ENCODE results near the gene HAUS1.
"Not testable (repeated sequence)": the region's sequence is repeated elsewhere in the genome, so short reads cannot be mapped to it uniquely, and the experiment has no call there.

Gene HAUS1

GRCh38 chr18:46126625-46127024 lies 22.4 kb downstream of the HAUS1 start:
- WGBS (ENCODE audit: insufficient coverage, insufficient read length) = no CpG with 5 or more reads among the region's 4 CpGs
- H3K36me3 ChIP-seq (ENCODE audit: control insufficient read depth, insufficient read depth, low read length); H3K4me1 ChIP-seq (ENCODE audit: control insufficient read depth, insufficient read depth, low read length); H3K27ac ChIP-seq (ENCODE audit: low read length); H3K9me3 ChIP-seq (ENCODE audit: control insufficient read depth, insufficient read depth, low read length); DNase-seq (ENCODE audit: low read depth, low spot score); H3K27me3 ChIP-seq (ENCODE audit: control insufficient read depth, insufficient read depth, low read length); H3K4me3 ChIP-seq (ENCODE audit: low read length): not testable (repeated sequence)

DNA sequence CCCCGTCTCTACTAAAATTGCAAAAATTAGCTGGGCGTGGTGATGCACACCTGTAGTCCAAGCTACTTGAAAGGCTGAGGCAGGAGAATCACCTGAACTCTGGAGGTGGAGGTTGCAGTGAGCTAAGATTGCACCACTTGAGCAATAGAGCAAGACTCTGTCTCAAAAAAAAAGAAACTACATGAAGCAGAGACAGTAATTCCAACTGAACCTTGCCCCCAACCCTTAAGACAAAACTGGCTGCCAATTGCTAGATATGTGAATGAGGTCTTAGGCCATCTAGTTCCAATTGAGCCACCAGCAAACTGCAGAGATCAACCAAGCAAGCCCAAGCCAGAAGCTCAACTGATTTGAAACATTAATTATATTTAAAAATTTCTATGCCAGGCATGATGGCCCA lies 25.9 kb downstream of the HAUS1 start:
- Histone ChIP-seq H3K27me3 (ENCODE audit: control insufficient read depth, insufficient read depth, low read length) (no peaks in the 10 kb centered on the region), H3K4me3 (ENCODE audit: low read length) (no peak overlapping the region), H3K9me3 (ENCODE audit: control insufficient read depth, insufficient read depth, low read length) (no peaks in the 10 kb centered on the region), H3K4me1 (ENCODE audit: control insufficient read depth, insufficient read depth, low read length) (no peaks in the 10 kb centered on the region), H3K27ac (ENCODE audit: low read length) (no peak overlapping the region), H3K36me3 (ENCODE audit: control insufficient read depth, insufficient read depth, low read length) (peaks cover 7% of the 10 kb centered on the region; the same call in 1 of the 2 replicates)
- no peak for DNase-seq (ENCODE audit: low read depth, low spot score)
- WGBS (ENCODE audit: insufficient coverage, insufficient read length) = no CpG with 5 or more reads among the region's 2 CpGs

GRCh38 chr18:46130549-46130948 lies 26.4 kb downstream of the HAUS1 start:
- H3K4me3 ChIP-seq (ENCODE audit: low read length); H3K27ac ChIP-seq (ENCODE audit: low read length); H3K27me3 ChIP-seq (ENCODE audit: control insufficient read depth, insufficient read depth, low read length); H3K9me3 ChIP-seq (ENCODE audit: control insufficient read depth, insufficient read depth, low read length); H3K36me3 ChIP-seq (ENCODE audit: control insufficient read depth, insufficient read depth, low read length); H3K4me1 ChIP-seq (ENCODE audit: control insufficient read depth, insufficient read depth, low read length); DNase-seq (ENCODE audit: low read depth, low spot score): not testable (repeated sequence)
- WGBS (ENCODE audit: insufficient coverage, insufficient read length) = no CpG with 5 or more reads among the region's 8 CpGs

DNA sequence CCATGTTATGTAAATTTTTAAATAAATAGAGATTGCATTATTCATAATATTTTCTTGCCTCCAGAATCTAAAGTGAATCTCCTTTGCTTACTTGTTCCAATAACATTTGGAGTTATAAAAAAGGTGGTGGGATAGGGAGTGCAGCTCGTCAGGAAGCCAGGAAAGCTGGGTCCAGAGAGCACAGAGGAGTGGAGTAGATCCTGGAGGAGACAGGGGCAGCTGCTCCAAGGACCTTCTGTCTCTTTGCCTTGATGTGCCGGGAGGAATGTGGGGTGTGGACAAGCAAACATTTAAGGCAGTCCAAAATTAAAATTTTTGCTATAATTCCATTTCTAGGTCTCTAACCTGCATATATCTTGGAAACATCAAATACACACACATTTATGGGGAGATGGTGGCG lies 29.3 kb downstream of the HAUS1 start:
- DNase-seq (ENCODE audit: low read depth, low spot score) = no peak
- Histone ChIP-seq H3K9me3 (ENCODE audit: control insufficient read depth, insufficient read depth, low read length) (no peaks in the 10 kb centered on the region), H3K27ac (ENCODE audit: low read length) (no peak overlapping the region), H3K27me3 (ENCODE audit: control insufficient read depth, insufficient read depth, low read length) (no peaks in the 10 kb centered on the region), H3K4me1 (ENCODE audit: control insufficient read depth, insufficient read depth, low read length) (no peaks in the 10 kb centered on the region), H3K4me3 (ENCODE audit: low read length) (no peak overlapping the region), H3K36me3 (ENCODE audit: control insufficient read depth, insufficient read depth, low read length) (peaks cover 5% of the 10 kb centered on the region; the same call in 1 of the 2 replicates)
- no CpG with 5 or more reads among the region's 3 CpGs for WGBS (ENCODE audit: insufficient coverage, insufficient read length)

- Histone ChIP-seq H3K36me3 (ENCODE audit: control insufficient read depth, insufficient read depth, low read length) (no peaks in the 10 kb centered on the region), H3K9me3 (ENCODE audit: control insufficient read depth, insufficient read depth, low read length) (no peaks in the 10 kb centered on the region), H3K27me3 (ENCODE audit: control insufficient read depth, insufficient read depth, low read length) (no peaks in the 10 kb centered on the region), H3K27ac (ENCODE audit: low read length) (no peak overlapping the region), H3K4me3 (ENCODE audit: low read length) (no peak overlapping the region), H3K4me1 (ENCODE audit: control insufficient read depth, insufficient read depth, low read length) (no peaks in the 10 kb centered on the region)
- DNase-seq (ENCODE audit: low read depth, low spot score) = no peak
- no CpG with 5 or more reads among the region's 9 CpGs for WGBS (ENCODE audit: insufficient coverage, insufficient read length)
Observed at GRCh38 chr18:46134920-46135675, 30.9 kb downstream of the HAUS1 start.

DNA sequence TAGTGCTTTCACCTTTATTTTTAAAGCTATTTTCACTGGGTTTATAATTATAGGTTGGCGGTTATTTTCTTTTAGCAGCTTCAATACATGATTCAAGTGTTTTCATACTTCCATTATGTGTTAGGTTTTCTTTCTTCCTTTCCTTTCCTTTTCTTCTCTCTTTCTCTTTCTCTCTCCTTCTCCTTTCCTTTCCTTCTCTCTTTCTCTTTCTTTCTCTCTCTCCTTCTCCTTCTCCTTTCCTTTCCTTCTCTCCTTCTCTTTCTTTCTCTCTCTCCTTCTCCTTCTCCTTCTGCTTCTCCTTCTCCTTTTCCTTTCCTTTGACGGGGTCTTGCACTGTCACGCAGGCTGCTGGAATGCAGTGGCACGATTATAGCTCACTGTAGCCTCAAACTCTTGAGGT lies 36.0 kb downstream of the HAUS1 start:
- Histone ChIP-seq H3K4me3 (ENCODE audit: low read length) (no peak overlapping the region), H3K27me3 (ENCODE audit: control insufficient read depth, insufficient read depth, low read length) (no peaks in the 10 kb centered on the region), H3K36me3 (ENCODE audit: control insufficient read depth, insufficient read depth, low read length) (no peaks in the 10 kb centered on the region), H3K27ac (ENCODE audit: low read length) (no peak overlapping the region), H3K4me1 (ENCODE audit: control insufficient read depth, insufficient read depth, low read length) (no peaks in the 10 kb centered on the region), H3K9me3 (ENCODE audit: control insufficient read depth, insufficient read depth, low read length) (no peaks in the 10 kb centered on the region)
- WGBS (ENCODE audit: insufficient coverage, insufficient read length) = no CpG with 5 or more reads among the region's 4 CpGs
- DNase-seq (ENCODE audit: low read depth, low spot score) = no peak

DNA sequence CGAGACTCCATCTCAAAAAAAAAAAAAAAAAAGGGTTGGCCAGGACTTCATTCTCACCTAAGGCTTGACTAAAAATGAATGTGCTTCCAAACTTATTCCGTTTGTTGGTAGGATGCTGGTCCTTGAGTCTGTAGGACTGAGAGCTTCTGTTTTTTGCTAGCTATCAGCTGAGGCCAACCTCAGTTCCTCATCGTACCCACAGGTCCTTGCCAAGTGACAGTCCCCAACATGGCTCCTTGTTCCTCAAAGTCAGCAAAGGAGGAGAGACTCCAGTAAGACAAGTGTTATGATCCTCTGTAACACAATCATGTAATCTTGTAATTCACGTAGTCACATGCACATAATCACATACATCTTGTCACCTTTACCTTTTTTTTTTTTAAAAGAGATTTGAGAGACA lies 37.0 kb downstream of the HAUS1 start:
- H3K27me3 ChIP-seq (ENCODE audit: control insufficient read depth, insufficient read depth, low read length) = no peaks in the 10 kb centered on the region
- WGBS (ENCODE audit: insufficient coverage, insufficient read length) = no CpG with 5 or more reads among the region's 4 CpGs
- H3K4me1 ChIP-seq (ENCODE audit: control insufficient read depth, insufficient read depth, low read length) = no peaks in the 10 kb centered on the region
- no peaks in the 10 kb centered on the region for H3K36me3 ChIP-seq (ENCODE audit: control insufficient read depth, insufficient read depth, low read length)
- H3K9me3 ChIP-seq (ENCODE audit: control insufficient read depth, insufficient read depth, low read length) = no peaks in the 10 kb centered on the region
- no peak overlapping the region for H3K27ac ChIP-seq (ENCODE audit: low read length)
- no peak overlapping the region for H3K4me3 ChIP-seq (ENCODE audit: low read length)
- no peak for DNase-seq (ENCODE audit: low read depth, low spot score)

DNA sequence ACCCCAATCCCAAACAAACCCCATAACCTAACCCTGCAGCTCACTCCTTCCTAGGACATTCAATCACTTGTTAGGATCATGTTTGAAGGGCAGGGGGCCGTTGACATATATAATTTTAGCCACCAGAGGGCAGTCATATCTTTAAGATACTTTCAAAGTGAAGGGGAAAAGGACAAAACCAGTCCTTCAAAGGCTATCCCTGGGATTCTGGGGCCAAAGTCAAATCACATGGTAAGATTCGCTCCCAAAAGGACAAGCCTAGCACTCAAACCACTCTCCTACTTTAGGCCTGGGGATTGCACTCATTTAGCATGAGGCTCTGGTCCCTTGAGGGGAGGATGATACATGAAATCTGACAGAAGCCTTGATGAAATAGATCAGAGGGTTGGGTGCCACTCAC lies 44.6 kb downstream of the HAUS1 start:
- Histone ChIP-seq H3K9me3 (ENCODE audit: control insufficient read depth, insufficient read depth, low read length) (no peaks in the 10 kb centered on the region), H3K27ac (ENCODE audit: low read length) (no peak overlapping the region), H3K4me1 (ENCODE audit: control insufficient read depth, insufficient read depth, low read length) (peaks cover 8% of the 10 kb centered on the region), H3K27me3 (ENCODE audit: control insufficient read depth, insufficient read depth, low read length) (no peaks in the 10 kb centered on the region), H3K4me3 (ENCODE audit: low read length) (no peak overlapping the region), H3K36me3 (ENCODE audit: control insufficient read depth, insufficient read depth, low read length) (no peaks in the 10 kb centered on the region)
- no CpG with 5 or more reads among the region's 2 CpGs for WGBS (ENCODE audit: insufficient coverage, insufficient read length)
- peak; percentile 76 for DNase-seq (ENCODE audit: low read depth, low spot score)

DNA sequence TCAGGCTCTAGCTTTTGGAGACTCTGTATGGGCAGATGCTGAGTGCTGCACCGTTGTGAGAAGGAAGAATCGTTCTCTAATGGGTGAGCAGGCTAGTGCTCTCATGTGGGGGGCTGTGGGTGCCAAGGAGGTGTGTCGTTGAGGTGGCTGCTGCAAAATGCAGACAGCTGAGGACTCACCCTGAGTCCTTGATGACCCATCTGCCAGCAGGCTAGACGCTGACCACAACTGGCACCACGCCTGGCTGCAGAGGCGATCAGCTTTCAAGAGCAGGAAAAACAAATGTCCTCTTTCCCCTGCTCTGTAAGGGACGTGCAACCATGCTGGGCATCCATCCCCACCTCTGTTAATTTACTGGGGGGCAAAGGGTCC lies 48.2 kb downstream of the HAUS1 start:
- H3K9me3 ChIP-seq (ENCODE audit: control insufficient read depth, insufficient read depth, low read length) = no peaks in the 10 kb centered on the region
- no peak overlapping the region for H3K4me3 ChIP-seq (ENCODE audit: low read length)
- DNase-seq (ENCODE audit: low read depth, low spot score) = no peak
- H3K27me3 ChIP-seq (ENCODE audit: control insufficient read depth, insufficient read depth, low read length) = no peaks in the 10 kb centered on the region
- no peak overlapping the region for H3K27ac ChIP-seq (ENCODE audit: low read length)
- no peaks in the 10 kb centered on the region for H3K36me3 ChIP-seq (ENCODE audit: control insufficient read depth, insufficient read depth, low read length)
- H3K4me1 ChIP-seq (ENCODE audit: control insufficient read depth, insufficient read depth, low read length) = peaks cover 8% of the 10 kb centered on the region
- WGBS (ENCODE audit: insufficient coverage, insufficient read length) = no CpG with 5 or more reads among the region's 7 CpGs

DNA sequence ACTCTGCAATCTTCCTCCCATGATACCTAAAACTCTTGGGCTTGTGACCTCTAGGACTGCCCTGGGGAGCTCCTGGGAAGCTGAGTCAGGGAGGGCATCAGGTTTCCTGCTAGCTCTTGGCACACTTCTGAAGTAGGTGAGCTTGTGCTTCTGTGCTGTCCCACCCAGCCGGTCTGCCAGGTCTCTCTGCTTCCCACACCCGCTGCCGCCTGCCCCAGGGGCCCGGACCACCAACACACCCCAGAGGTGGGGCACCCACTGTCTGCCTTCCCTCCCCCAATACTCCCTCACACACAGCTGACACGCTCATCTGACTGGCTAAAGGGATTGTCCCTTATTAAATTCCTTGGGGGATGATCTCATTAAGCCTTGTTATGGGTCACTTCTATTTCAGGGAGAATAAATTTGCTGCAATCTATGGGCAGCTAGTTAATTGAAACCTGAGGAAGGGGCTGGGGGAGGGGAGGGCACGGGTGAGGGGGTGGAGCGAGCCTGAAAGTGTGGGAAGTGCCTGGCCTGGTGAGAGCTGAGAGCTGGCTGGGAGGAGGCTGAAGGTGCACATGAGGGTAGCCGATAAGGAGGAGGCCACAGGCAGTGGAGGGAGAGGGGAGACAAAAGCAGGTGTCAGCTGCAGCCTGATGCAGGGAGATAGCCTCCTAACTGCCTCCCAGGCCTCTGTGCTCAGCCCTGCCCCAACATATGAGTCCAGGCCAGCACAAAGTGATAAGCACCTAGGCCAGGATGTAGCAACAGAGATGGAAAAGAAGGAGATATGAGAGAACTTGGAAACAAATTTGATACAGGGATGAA lies 48.8 kb downstream of the HAUS1 start:
- no peak for DNase-seq (ENCODE audit: low read depth, low spot score)
- H3K36me3 ChIP-seq (ENCODE audit: control insufficient read depth, insufficient read depth, low read length) = no peaks in the 10 kb centered on the region
- no peak overlapping the region for H3K4me3 ChIP-seq (ENCODE audit: low read length)
- H3K27ac ChIP-seq (ENCODE audit: low read length) = no peak overlapping the region
- no peaks in the 10 kb centered on the region for H3K27me3 ChIP-seq (ENCODE audit: control insufficient read depth, insufficient read depth, low read length)
- WGBS (ENCODE audit: insufficient coverage, insufficient read length) = no CpG with 5 or more reads among the region's 8 CpGs
- peaks cover 8% of the 10 kb centered on the region for H3K4me1 ChIP-seq (ENCODE audit: control insufficient read depth, insufficient read depth, low read length)
- no peaks in the 10 kb centered on the region for H3K9me3 ChIP-seq (ENCODE audit: control insufficient read depth, insufficient read depth, low read length)
